Parathyroid adenoma (tissue), 2 donors: ENCODE results near the gene ADAM8.

Experiments
- H2AFZ ChIP-seq: fragments of 300-600 bp; sonication (generic); one replicate; pipeline ENCODE4 v1.7.0; 2017; ENCODE audit warnings: antibody characterized with exemption, mild to moderate bottlenecking
- H3K27ac ChIP-seq: fragments of 300-600 bp; sonication (generic); one replicate; pipeline ENCODE4 v1.7.0; 2017
- H3K27me3 ChIP-seq: fragments of 300-600 bp; sonication (generic); one replicate; pipeline ENCODE4 v1.7.0; 2017; ENCODE audit warnings: low read length; ENCODE audit not compliant: control insufficient read depth, insufficient read depth
- H3K36me3 ChIP-seq: fragments of 300-600 bp; sonication (generic); one replicate; pipeline ENCODE4 v1.7.0; 2017; ENCODE audit warnings: low read length; ENCODE audit not compliant: control insufficient read depth, insufficient read depth
- H3K4me1 ChIP-seq: fragments of 300-600 bp; sonication (generic); one replicate; pipeline ENCODE4 v1.7.0; 2017; ENCODE audit warnings: control low read depth
- H3K4me2 ChIP-seq: fragments of 300-600 bp; sonication (generic); one replicate; pipeline ENCODE4 v1.7.0; 2017; ENCODE audit warnings: low read length
- H3K4me3 ChIP-seq: fragments of 300-600 bp; sonication (generic); one replicate; pipeline ENCODE4 v1.7.0; 2017; ENCODE audit warnings: low read depth, low read length
- H3K79me2 ChIP-seq: fragments of 300-600 bp; sonication (generic); one replicate; pipeline ENCODE4 v1.7.0; 2017; ENCODE audit warnings: control low read depth
- H3K9ac ChIP-seq: fragments of 300-600 bp; sonication (generic); one replicate; pipeline ENCODE4 v1.7.0; 2017; ENCODE audit warnings: mild to moderate bottlenecking
- H3K9me3 ChIP-seq: fragments of 300-600 bp; sonication (generic); one replicate; pipeline ENCODE4 v1.7.0; 2017; ENCODE audit warnings: low read length; ENCODE audit not compliant: control insufficient read depth
- CTCF ChIP-seq: fragments of 300-600 bp; sonication (generic); IDR thresholded peaks from one replicate; pipeline ENCODE4 v1.7.0; 2017; ENCODE audit warnings: antibody characterized with exemption, mild to moderate bottlenecking
- donor health status: primary hyperparathyroidism.

Gene ADAM8

GRCh38 chr10:133299224-133299623 lies 22.6 kb upstream of the ADAM8 start:
- Histone ChIP-seq H3K27me3 (no peaks in the 10 kb centered on the region), H3K9me3 (no peaks in the 10 kb centered on the region), H3K79me2 (peaks cover 36% of the 10 kb centered on the region), H3K4me2 (no peak overlapping the region), H3K36me3 (no peaks in the 10 kb centered on the region), H3K27ac (no peak overlapping the region), H3K9ac (no peak overlapping the region), H3K4me3 (no peak overlapping the region), H3K4me1 (peaks cover 7% of the 10 kb centered on the region), H2AFZ (no peak overlapping the region)
- no peak for TF ChIP-seq CTCF

- Histone ChIP-seq H3K9ac (no peak overlapping the region), H3K9me3 (no peaks in the 10 kb centered on the region), H3K79me2 (peaks cover 29% of the 10 kb centered on the region), H2AFZ (no peak overlapping the region), H3K36me3 (no peaks in the 10 kb centered on the region), H3K4me1 (no peaks in the 10 kb centered on the region), H3K27ac (no peak overlapping the region), H3K4me2 (no peak overlapping the region), H3K27me3 (no peaks in the 10 kb centered on the region), H3K4me3 (no peak overlapping the region)
- no peak for TF ChIP-seq CTCF
Measured at GRCh38 chr10:133298466-133298865, 21.8 kb upstream of the ADAM8 start.

GRCh38 chr10:133297504-133297903 lies 20.8 kb upstream of the ADAM8 start:
- H3K27ac ChIP-seq = no peak overlapping the region
- no peak overlapping the region for H2AFZ ChIP-seq
- peaks cover 20% of the 10 kb centered on the region for H3K79me2 ChIP-seq
- no peak overlapping the region for H3K4me3 ChIP-seq
- no peaks in the 10 kb centered on the region for H3K27me3 ChIP-seq
- no peaks in the 10 kb centered on the region for H3K36me3 ChIP-seq
- TF ChIP-seq CTCF = no peak
- no peaks in the 10 kb centered on the region for H3K4me1 ChIP-seq
- no peak overlapping the region for H3K9ac ChIP-seq
- no peak overlapping the region for H3K4me2 ChIP-seq
- H3K9me3 ChIP-seq = no peaks in the 10 kb centered on the region

- Histone ChIP-seq H3K4me1 (no peaks in the 10 kb centered on the region), H3K9me3 (no peaks in the 10 kb centered on the region), H2AFZ (no peak overlapping the region), H3K36me3 (no peaks in the 10 kb centered on the region), H3K79me2 (peaks cover 14% of the 10 kb centered on the region), H3K27ac (no peak overlapping the region), H3K9ac (no peak overlapping the region), H3K4me2 (no peak overlapping the region), H3K27me3 (no peaks in the 10 kb centered on the region), H3K4me3 (no peak overlapping the region)
- TF ChIP-seq CTCF = no peak
Measured at GRCh38 chr10:133295426-133296320, 19.0 kb upstream of the ADAM8 start.

GRCh38 chr10:133294189-133294588 lies 17.5 kb upstream of the ADAM8 start:
- H3K27ac ChIP-seq = no peak overlapping the region
- TF ChIP-seq CTCF = no peak

More at GRCh38 chr10:133294189-133294588, 17.5 kb upstream of the ADAM8 start:
- H3K4me2 ChIP-seq = no peak overlapping the region
- peaks cover 10% of the 10 kb centered on the region for H3K79me2 ChIP-seq
- no peaks in the 10 kb centered on the region for H3K4me1 ChIP-seq
- H3K27me3 ChIP-seq = no peaks in the 10 kb centered on the region
- no peak overlapping the region for H3K9ac ChIP-seq
- no peaks in the 10 kb centered on the region for H3K36me3 ChIP-seq
- H2AFZ ChIP-seq = no peak overlapping the region
- H3K9me3 ChIP-seq = no peaks in the 10 kb centered on the region
- H3K4me3 ChIP-seq = no peak overlapping the region
